ENCODE results near the gene KCNJ15.

GRCh38 chr21:38265166-38265565, 8.4 kb downstream of the KCNJ15 start:
- TF ChIP-seq CTCF (IDR thresholded peaks at IDR 0.05; ENCODE audit: low read depth, low read length) (no peak), EZH2phosphoT487 (IDR thresholded peaks at IDR 0.05; ENCODE audit: low read depth) (no peak)

All from OCI-LY3 (cell line).